Astrocyte (in vitro differentiated cells and primary cell): ENCODE results near the gene GNPTG.

Experiments
- CTCF ChIP-seq: IDR thresholded peaks from 2 replicates; pipeline ENCODE4 v1.5.1; 2011; ENCODE audit warnings: low read depth, mild to moderate bottlenecking, inconsistent platforms, low read length, moderate library complexity; ENCODE audit not compliant: insufficient read depth
- EZH2 ChIP-seq: IDR thresholded peaks from 2 replicates; pipeline ENCODE4 v1.6.1; 2012; ENCODE audit warnings: mild to moderate bottlenecking, low read length, inconsistent platforms; ENCODE audit not compliant: insufficient read depth

GRCh38 chr16:1392826-1393225, 41.1 kb downstream of the GNPTG start:
- TF ChIP-seq CTCF (no peak), EZH2 (no peak)
